Cortex of kidney (tissue), 1 donor: Measurements from ENCODE around the gene AP3S2.
"Not testable (repeated sequence)": the region's sequence is repeated elsewhere in the genome, so short reads cannot be mapped to it uniquely, and the experiment has no call there.

Experiments used
- DNase-seq: peaks from one replicate; lab custom pipeline; 2025; lab: John Stamatoyannopoulos, UW

AP3S2 gene

GRCh38 chr15:89799918-89800498 lies 93.8 kb downstream of the AP3S2 start:
- no peak for DNase-seq

- DNase-seq, result no peak
These were observed 94.5 kb downstream of the AP3S2 start for GRCh38 chr15:89799011-89799911.

GRCh38 chr15:89797678-89798201 lies 96.1 kb downstream of the AP3S2 start:
- DNase-seq, result no peak

- no peak for DNase-seq
These were observed 97.8 kb downstream of the AP3S2 start for GRCh38 chr15:89795996-89796395.

- no peak for DNase-seq
These were observed 99.1 kb downstream of the AP3S2 start for GRCh38 chr15:89794627-89795241.

- no peak for DNase-seq
These were observed 101.5 kb downstream of the AP3S2 start for GRCh38 chr15:89792106-89792805.

- DNase-seq, result no peak
These were observed 103.1 kb downstream of the AP3S2 start for GRCh38 chr15:89790661-89791060.

- DNase-seq, result no peak
These were observed 103.6 kb downstream of the AP3S2 start for GRCh38 chr15:89790206-89790605.

GRCh38 chr15:89788585-89788984 lies 105.2 kb downstream of the AP3S2 start:
- not testable (repeated sequence) for DNase-seq

GRCh38 chr15:89787944-89788343 lies 105.8 kb downstream of the AP3S2 start:
- DNase-seq, result no peak

- DNase-seq, result no peak
These were observed 108.0 kb downstream of the AP3S2 start for GRCh38 chr15:89785774-89786140.

- DNase-seq, result no peak
These were observed 108.6 kb downstream of the AP3S2 start for GRCh38 chr15:89785064-89785773.

GRCh38 chr15:89784686-89784960 lies 109.2 kb downstream of the AP3S2 start:
- no peak for DNase-seq

- no peak for DNase-seq
These were observed 109.7 kb downstream of the AP3S2 start for GRCh38 chr15:89783861-89784685.

GRCh38 chr15:89783111-89783860 lies 110.5 kb downstream of the AP3S2 start:
- DNase-seq, result no peak

- not testable (repeated sequence) for DNase-seq
These were observed 111.2 kb downstream of the AP3S2 start for GRCh38 chr15:89782619-89782950.

GRCh38 chr15:89781891-89782618 lies 111.7 kb downstream of the AP3S2 start:
- DNase-seq, result no peak

- DNase-seq, result no peak
These were observed 112.7 kb downstream of the AP3S2 start for GRCh38 chr15:89781055-89781454.

- DNase-seq, result no peak
These were observed 113.2 kb downstream of the AP3S2 start for GRCh38 chr15:89780601-89781000.
